HG03457 (cell line): Measurements from ENCODE around the gene HSFX2.
A peak's percentile ranks its signal among the peaks of the same experiment; 100 is the strongest.
"Not testable (repeated sequence)": the region's sequence is repeated elsewhere in the genome, so short reads cannot be mapped to it uniquely, and the experiment has no call there.

ENCODE experiments used
- ATAC-seq: cut with Tn5 transposase; IDR thresholded peaks from one replicate; pipeline ENCODE4 v1.9.1; 2021; ENCODE audit warnings: moderate number of reproducible peaks; ENCODE audit not compliant: unreplicated experiment

HSFX2 gene

GRCh38 chrX:149595214-149595613 lies at the start of gene HSFX2:
Gene HSFX2 (minus strand): TSS chrX:149595314. CDS start chrX:149594700, 614 bp downstream.
- ATAC-seq, result not testable (repeated sequence)

- no peak for ATAC-seq
Observed at GRCh38 chrX:149643496-149643895, 48.4 kb upstream of the HSFX2 start.

- no peak for ATAC-seq
Observed at GRCh38 chrX:149641835-149642234, 46.7 kb upstream of the HSFX2 start.

GRCh38 chrX:149641432-149641831 lies 46.3 kb upstream of the HSFX2 start:
- ATAC-seq, result no peak

GRCh38 chrX:149639568-149639967 lies 44.5 kb upstream of the HSFX2 start:
- ATAC-seq, result no peak

- no peak for ATAC-seq
Observed at GRCh38 chrX:149638860-149639259, 43.7 kb upstream of the HSFX2 start.

GRCh38 chrX:149633511-149633910 lies 38.4 kb upstream of the HSFX2 start:
- ATAC-seq, result no peak

GRCh38 chrX:149631234-149632165 lies 36.4 kb upstream of the HSFX2 start, which contains the start of gene TMEM185A:
Gene TMEM185A (minus strand): TSS chrX:149631792. CDS start chrX:149631580, 212 bp downstream.
- ATAC-seq, result peak; percentile 86

GRCh38 chrX:149630681-149631233 lies 35.6 kb upstream of the HSFX2 start:
- ATAC-seq, result no peak

GRCh38 chrX:149629730-149630387 lies 34.7 kb upstream of the HSFX2 start:
- no peak for ATAC-seq

- ATAC-seq, result no peak
Observed at GRCh38 chrX:149628768-149629167, 33.7 kb upstream of the HSFX2 start.

- no peak for ATAC-seq
Observed at GRCh38 chrX:149628280-149628679, 33.2 kb upstream of the HSFX2 start.

GRCh38 chrX:149626829-149627228 lies 31.7 kb upstream of the HSFX2 start:
- not testable (repeated sequence) for ATAC-seq

- ATAC-seq, result not testable (repeated sequence)
Observed at GRCh38 chrX:149619662-149620061, 24.5 kb upstream of the HSFX2 start.

- no peak for ATAC-seq
Observed at GRCh38 chrX:149618871-149619270, 23.8 kb upstream of the HSFX2 start.

GRCh38 chrX:149611623-149612175 lies 16.6 kb upstream of the HSFX2 start:
- no peak for ATAC-seq

GRCh38 chrX:149610511-149610910 lies 15.4 kb upstream of the HSFX2 start:
- ATAC-seq, result no peak

- no peak for ATAC-seq
Observed at GRCh38 chrX:149607699-149608098, 12.6 kb upstream of the HSFX2 start.

- ATAC-seq, result not testable (repeated sequence)
Observed at GRCh38 chrX:149605248-149605885, 10.3 kb upstream of the HSFX2 start.

GRCh38 chrX:149598603-149599002 lies 3.5 kb upstream of the HSFX2 start:
- ATAC-seq, result not testable (repeated sequence)

GRCh38 chrX:149595943-149596342 lies 829 bp upstream of the HSFX2 start:
- ATAC-seq, result not testable (repeated sequence)
